BJ (cell line): ENCODE data around the gene MUC3A. TPM values are rescaled to one million over a fixed set of nuclear protein-coding genes. Genes with fewer than 3 reads are reported as not detected.
"Not testable (repeated sequence)": the region's sequence is repeated elsewhere in the genome, so short reads cannot be mapped to it uniquely, and the experiment has no call there.

Experiments used
- CTCF ChIA-PET: fragments of 350-600 bp; formaldehyde crosslinking; extraction: SDS; loops from one replicate; lab custom pipeline; 2021; ENCODE audit warnings: antibody characterized with exemption, inconsistent platforms; lab: Yijun Ruan, JAX
- POLR2A ChIA-PET: fragments of 300-600 bp; sonication (Branson Sonifier 250); formaldehyde crosslinking; extraction: SDS; loops from one replicate; lab custom pipeline; 2021; ENCODE audit warnings: antibody characterized with exemption; lab: Charles Lee
- DNase-seq: peaks from one replicate; pipeline ENCODE4 v3.0.0-alpha.2; 2011; ENCODE audit warnings: low read depth
- H3K27me3 ChIP-seq: 2 replicates; pipeline ENCODE4 v1.6.0; 2011; ENCODE audit warnings: low read length; ENCODE audit not compliant: control insufficient read depth, insufficient read depth
- H3K36me3 ChIP-seq: 2 replicates; pipeline ENCODE4 v1.5.1; 2011; ENCODE audit warnings: low read length; ENCODE audit not compliant: control insufficient read depth, insufficient read depth
- H3K4me3 ChIP-seq: 2 replicates; pipeline ENCODE4 v1.5.1; 2011; ENCODE audit warnings: low read depth, mild to moderate bottlenecking, control low read depth, low read length
- CTCF ChIP-seq: IDR thresholded peaks from 2 replicates; pipeline ENCODE4 v1.5.1; 2011; ENCODE audit warnings: low read depth, mild to moderate bottlenecking, control low read depth, inconsistent platforms, low read length, moderate library complexity; ENCODE audit not compliant: insufficient read depth
- polyA minus RNA-seq: library from RNA; depleted of rRNA, polyadenylated mRNA; stranded (reverse); fragments of >200 nt; gene quantifications from 2 replicates; pipeline ENCODE4 v1.2.3, GENCODE V29; 2011; rRNA and poly(A)+ RNA removed
- polyA plus RNA-seq: library from polyadenylated mRNA; depleted of rRNA; stranded (reverse); fragments of >200 nt; gene quantifications from 2 replicates; pipeline ENCODE4 v1.2.3, GENCODE V29; 2011; rRNA removed

The MUC3A gene
- polyA plus RNA-seq (not detected in 2 replicates), polyA minus RNA-seq (0.05 TPM in 1 of 2 replicates, not detected in the other)

DNA sequence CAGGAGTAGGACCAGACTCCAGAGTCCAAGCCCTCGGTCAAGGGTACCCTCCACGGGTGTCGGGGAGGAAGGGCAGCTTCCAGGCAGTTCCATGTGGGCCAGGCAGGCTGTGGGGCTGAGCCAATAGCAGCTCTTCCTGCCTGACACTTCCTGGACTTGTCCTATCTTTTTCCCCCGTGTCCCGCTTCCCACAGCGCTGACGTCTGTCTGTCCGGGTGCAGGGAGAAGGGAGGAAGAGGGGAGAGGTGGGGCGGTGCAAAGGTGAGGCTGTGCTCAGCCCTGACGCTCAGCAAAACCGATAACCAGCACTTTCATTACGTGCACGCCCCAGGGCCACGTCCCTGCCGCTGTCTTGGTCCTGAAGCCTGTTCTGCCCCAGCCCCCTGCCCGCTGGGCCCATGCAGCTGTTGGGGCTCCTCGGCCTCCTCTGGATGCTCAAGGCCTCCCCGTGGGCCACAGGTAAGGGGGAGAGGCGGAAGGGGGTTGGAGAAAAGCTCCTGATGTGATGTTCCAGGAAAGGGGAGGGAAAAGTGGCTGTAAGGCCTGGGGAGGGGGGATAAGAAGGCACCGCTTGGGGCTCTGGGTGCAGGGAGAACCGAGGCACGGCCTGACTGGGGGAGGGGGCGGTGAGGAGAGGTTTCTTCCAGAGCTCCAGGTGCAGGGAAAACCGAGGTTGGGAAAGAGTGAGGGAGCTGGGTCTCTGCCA lies at the start of gene MUC3A:
Gene MUC3A, plus strand, starts transcription at position 308 of the 706 bp plus-strand sequence. Its CDS starts 91 bp downstream, at position 399.
- Histone ChIP-seq H3K4me3 (no peak within 1 kb of the TSS), H3K27me3 (peaks cover 23% of the 10 kb centered on the region), H3K36me3 (no peaks in the 10 kb centered on the region)
- no peak for TF ChIP-seq CTCF
- no peak for DNase-seq
- CTCF ChIA-PET = no interaction called here
- POLR2A ChIA-PET = interaction anchor here (0.6 kb wide), 1 partner anchor 31 kb away, joined by 3 read pairs; no protein-coding TSS in a partner anchor

- DNase-seq = no peak
- ChIA-PET POLR2A (no interaction called here), CTCF (interaction anchor here (1.0 to 4.6 kb wide), 3 partner anchors 152 to 177 kb away, joined by 3 to 37 read pairs (median 3); no protein-coding TSS in a partner anchor)
- Histone ChIP-seq H3K27me3 (peaks cover 14% of the 10 kb centered on the region), H3K4me3 (no peak overlapping the region), H3K36me3 (no peaks in the 10 kb centered on the region)
- no peak for TF ChIP-seq CTCF
These were observed 48.4 kb upstream of the MUC3A start for GRCh38 chr7:100900978-100901377.

- DNase-seq = no peak
- Histone ChIP-seq H3K27me3 (peaks cover 9% of the 10 kb centered on the region), H3K4me3 (no peak overlapping the region), H3K36me3 (no peaks in the 10 kb centered on the region)
- TF ChIP-seq CTCF = no peak
- POLR2A ChIA-PET = no interaction called here
- CTCF ChIA-PET = interaction anchor here (4.6 kb wide), 1 partner anchor 157 kb away, joined by 37 read pairs; no protein-coding TSS in a partner anchor
These were observed 47.4 kb upstream of the MUC3A start for GRCh38 chr7:100901921-100902332.

DNA sequence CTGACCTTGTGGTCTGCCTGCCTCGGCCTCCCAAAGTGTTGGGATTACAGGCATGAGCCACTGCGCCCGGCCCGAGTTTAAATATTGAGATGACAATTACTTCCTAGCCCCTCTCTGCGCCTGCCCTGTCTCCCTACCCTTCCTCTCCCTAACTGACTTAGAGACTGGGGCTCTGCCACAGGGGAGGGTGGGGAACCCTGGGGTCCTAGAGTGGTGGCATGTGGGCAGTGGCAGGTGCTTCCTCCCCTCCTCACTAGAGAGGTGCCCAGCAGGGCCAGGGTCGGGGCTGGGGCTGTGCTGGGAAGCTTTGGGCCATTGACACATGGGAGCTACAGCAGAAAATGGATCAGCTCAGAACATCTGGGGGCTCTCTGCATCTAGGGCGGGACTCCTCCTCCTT lies 46.7 kb upstream of the MUC3A start:
- Histone ChIP-seq H3K27me3 (peaks cover 9% of the 10 kb centered on the region), H3K4me3 (no peak overlapping the region), H3K36me3 (no peaks in the 10 kb centered on the region)
- ChIA-PET POLR2A (no interaction called here), CTCF (interaction anchor here (2.6 to 3.7 kb wide), 2 partner anchors 8 to 156 kb away, joined by 18 read pairs; partner anchors contain the start of gene ACHE)
- DNase-seq = no peak
- TF ChIP-seq CTCF = no peak

- no peak for DNase-seq
- Histone ChIP-seq H3K4me3 (no peak overlapping the region), H3K36me3 (no peaks in the 10 kb centered on the region), H3K27me3 (no peaks in the 10 kb centered on the region)
- CTCF ChIA-PET = no interaction called here
- POLR2A ChIA-PET = no interaction called here
- no peak for TF ChIP-seq CTCF
These were observed 40.8 kb upstream of the MUC3A start for GRCh38 chr7:100908512-100908911.

DNA sequence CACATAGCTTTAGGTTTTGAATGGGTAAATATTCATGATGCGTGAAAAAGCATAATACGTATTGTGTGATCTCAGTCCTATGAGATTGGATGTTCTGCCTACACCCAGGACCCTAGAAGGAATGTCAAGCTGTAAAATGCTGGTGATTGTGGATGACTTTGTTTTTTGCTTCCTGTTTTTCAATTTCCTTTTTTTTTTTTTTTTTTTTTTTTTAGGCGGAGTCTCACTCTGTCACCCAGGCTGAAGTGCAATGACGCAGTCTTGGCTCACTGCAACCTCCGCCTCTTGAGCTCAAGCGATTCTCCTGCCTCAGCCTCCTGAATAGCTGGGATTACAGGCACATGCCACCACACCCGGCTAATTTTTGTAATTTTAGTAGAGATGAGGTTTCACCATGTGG lies 38.9 kb upstream of the MUC3A start:
- H3K36me3 ChIP-seq, DNase-seq, H3K4me3 ChIP-seq, POLR2A ChIA-PET, H3K27me3 ChIP-seq: not testable (repeated sequence)
- CTCF ChIA-PET = interaction anchor here (0.6 to 1.0 kb wide), 3 partner anchors 12 to 1064 kb away, joined by 3 read pairs; no protein-coding TSS in a partner anchor
